Mononuclear cell (primary cell): ENCODE measurements around the gene DMRT3. TPM values are rescaled to one million over a fixed set of nuclear protein-coding genes. Genes with fewer than 3 reads are reported as not detected.

ENCODE experiments used
- H3K27me3 ChIP-seq: 2 replicates; pipeline ENCODE4 v1.6.0; 2011; ENCODE audit warnings: low read length, control low read depth; ENCODE audit not compliant: insufficient read depth
- H3K4me1 ChIP-seq: 2 replicates; pipeline ENCODE4 v1.5.1; 2011; ENCODE audit warnings: mild to moderate bottlenecking, low read length, control low read depth; ENCODE audit not compliant: insufficient read depth
- H3K4me3 ChIP-seq: 2 replicates; pipeline ENCODE4 v1.5.1; 2011; ENCODE audit warnings: mild to moderate bottlenecking, low read length, moderate library complexity
- H3K9me3 ChIP-seq: 2 replicates; pipeline ENCODE4 v1.5.1; 2011; ENCODE audit warnings: low read depth, mild to moderate bottlenecking, control low read depth, low read length
- total RNA-seq: library from RNA; depleted of rRNA; stranded (reverse); fragments of >200 nt; gene quantifications from one replicate; pipeline ENCODE4 v1.2.3, GENCODE V29; 2012

DMRT3 gene
- total RNA-seq, 1 donor = not detected

- Histone ChIP-seq H3K4me3 (no peak overlapping the region), H3K27me3 (peaks cover 5% of the 10 kb centered on the region), H3K4me1 (peaks cover 14% of the 10 kb centered on the region), H3K9me3 (no peaks in the 10 kb centered on the region)
Measured at GRCh38 chr9:1007312-1007711, 30.9 kb downstream of the DMRT3 start.

GRCh38 chr9:1008216-1008615, 31.8 kb downstream of the DMRT3 start:
- peaks cover 14% of the 10 kb centered on the region for H3K4me1 ChIP-seq
- no peak overlapping the region for H3K4me3 ChIP-seq
- no peaks in the 10 kb centered on the region for H3K9me3 ChIP-seq
- H3K27me3 ChIP-seq = peaks cover 5% of the 10 kb centered on the region

GRCh38 chr9:1009101-1009707, 32.7 kb downstream of the DMRT3 start:
- Histone ChIP-seq H3K27me3 (peaks cover 5% of the 10 kb centered on the region), H3K4me1 (peaks cover 14% of the 10 kb centered on the region), H3K9me3 (no peaks in the 10 kb centered on the region), H3K4me3 (no peak overlapping the region)

- Histone ChIP-seq H3K9me3 (no peaks in the 10 kb centered on the region), H3K27me3 (peaks cover 5% of the 10 kb centered on the region), H3K4me3 (no peak overlapping the region), H3K4me1 (peaks cover 8% of the 10 kb centered on the region)
Measured at GRCh38 chr9:1013021-1013420, 36.6 kb downstream of the DMRT3 start.

GRCh38 chr9:1014225-1014624, 37.8 kb downstream of the DMRT3 start:
- no peaks in the 10 kb centered on the region for H3K27me3 ChIP-seq
- no peaks in the 10 kb centered on the region for H3K9me3 ChIP-seq
- no peak overlapping the region for H3K4me3 ChIP-seq
- no peaks in the 10 kb centered on the region for H3K4me1 ChIP-seq

- no peaks in the 10 kb centered on the region for H3K27me3 ChIP-seq
- no peaks in the 10 kb centered on the region for H3K9me3 ChIP-seq
- H3K4me3 ChIP-seq = no peak overlapping the region
Measured at GRCh38 chr9:1014640-1015039, 38.2 kb downstream of the DMRT3 start.

GRCh38 chr9:1018121-1018520, 41.7 kb downstream of the DMRT3 start:
- H3K27me3 ChIP-seq = peaks cover 15% of the 10 kb centered on the region
- peaks cover 8% of the 10 kb centered on the region for H3K9me3 ChIP-seq
- H3K4me3 ChIP-seq = no peak overlapping the region
- no peaks in the 10 kb centered on the region for H3K4me1 ChIP-seq

More at GRCh38 chr9:1014640-1015039, 38.2 kb downstream of the DMRT3 start:
- H3K4me1 ChIP-seq = no peaks in the 10 kb centered on the region

- Histone ChIP-seq H3K4me1 (no peaks in the 10 kb centered on the region), H3K4me3 (no peak overlapping the region), H3K27me3 (peaks cover 22% of the 10 kb centered on the region), H3K9me3 (peaks cover 11% of the 10 kb centered on the region)
Measured at GRCh38 chr9:1024112-1024511, 47.7 kb downstream of the DMRT3 start.

GRCh38 chr9:1025131-1025530, 48.7 kb downstream of the DMRT3 start:
- peaks cover 11% of the 10 kb centered on the region for H3K9me3 ChIP-seq
- peaks cover 22% of the 10 kb centered on the region for H3K27me3 ChIP-seq
- H3K4me3 ChIP-seq = no peak overlapping the region
- H3K4me1 ChIP-seq = no peaks in the 10 kb centered on the region

GRCh38 chr9:1026219-1026618, 49.8 kb downstream of the DMRT3 start:
- Histone ChIP-seq H3K4me1 (no peaks in the 10 kb centered on the region), H3K9me3 (peaks cover 11% of the 10 kb centered on the region), H3K4me3 (no peak overlapping the region), H3K27me3 (peaks cover 19% of the 10 kb centered on the region)

- H3K4me3 ChIP-seq = no peak overlapping the region
- H3K27me3 ChIP-seq = peaks cover 9% of the 10 kb centered on the region
- H3K9me3 ChIP-seq = no peaks in the 10 kb centered on the region
- H3K4me1 ChIP-seq = no peaks in the 10 kb centered on the region
Measured at GRCh38 chr9:1028501-1029190, 52.2 kb downstream of the DMRT3 start.

GRCh38 chr9:1031951-1032601, 55.6 kb downstream of the DMRT3 start:
- H3K9me3 ChIP-seq = no peaks in the 10 kb centered on the region
- peaks cover 15% of the 10 kb centered on the region for H3K27me3 ChIP-seq
- H3K4me3 ChIP-seq = no peak overlapping the region
- H3K4me1 ChIP-seq = no peaks in the 10 kb centered on the region

GRCh38 chr9:1034271-1034670, 57.8 kb downstream of the DMRT3 start:
- Histone ChIP-seq H3K9me3 (no peaks in the 10 kb centered on the region), H3K4me3 (no peak overlapping the region), H3K27me3 (peaks cover 26% of the 10 kb centered on the region), H3K4me1 (no peaks in the 10 kb centered on the region)

- peaks cover 71% of the 10 kb centered on the region for H3K27me3 ChIP-seq
Measured at GRCh38 chr9:1039589-1039988, 63.1 kb downstream of the DMRT3 start.

More at GRCh38 chr9:1039589-1039988, 63.1 kb downstream of the DMRT3 start:
- H3K9me3 ChIP-seq = no peaks in the 10 kb centered on the region
- no peak overlapping the region for H3K4me3 ChIP-seq
- H3K4me1 ChIP-seq = peaks cover 4% of the 10 kb centered on the region
